ENCODE measurements around the gene C13orf46.

Gene C13orf46

DNA sequence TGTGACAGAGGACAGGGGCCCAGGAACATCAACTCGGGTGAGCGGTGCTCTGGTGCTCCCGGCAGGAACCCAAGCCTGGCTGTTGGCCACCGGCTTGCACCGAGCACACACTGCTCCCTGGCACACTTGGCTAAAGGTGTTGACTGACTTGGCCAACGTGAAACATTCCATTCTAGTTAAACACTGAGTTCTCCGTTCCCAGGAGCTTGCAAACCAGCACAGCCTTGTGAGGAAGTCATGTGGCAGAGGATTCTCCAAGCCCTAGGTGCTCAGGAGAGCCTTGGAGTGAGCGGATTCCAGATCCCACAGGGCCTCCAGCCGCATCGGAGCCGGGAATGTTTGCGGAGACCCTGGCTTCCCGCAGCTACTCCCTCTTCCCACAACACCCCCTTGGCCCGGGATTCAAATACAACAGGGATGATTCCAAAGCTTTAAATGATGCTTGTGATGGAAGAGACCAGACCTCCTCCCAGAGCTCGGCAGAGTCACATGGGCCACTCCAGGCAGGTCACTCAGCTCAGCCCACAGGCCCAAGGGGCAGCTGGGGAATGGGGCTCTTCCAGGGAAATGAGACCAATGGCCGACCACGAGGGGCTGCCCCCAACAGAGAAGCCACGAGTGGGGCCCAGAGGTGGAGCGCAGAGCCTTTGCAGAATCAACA, 2.9 kb downstream of the C13orf46 start:
- no peak for DNase-seq (ENCODE audit: low spot score)

DNA sequence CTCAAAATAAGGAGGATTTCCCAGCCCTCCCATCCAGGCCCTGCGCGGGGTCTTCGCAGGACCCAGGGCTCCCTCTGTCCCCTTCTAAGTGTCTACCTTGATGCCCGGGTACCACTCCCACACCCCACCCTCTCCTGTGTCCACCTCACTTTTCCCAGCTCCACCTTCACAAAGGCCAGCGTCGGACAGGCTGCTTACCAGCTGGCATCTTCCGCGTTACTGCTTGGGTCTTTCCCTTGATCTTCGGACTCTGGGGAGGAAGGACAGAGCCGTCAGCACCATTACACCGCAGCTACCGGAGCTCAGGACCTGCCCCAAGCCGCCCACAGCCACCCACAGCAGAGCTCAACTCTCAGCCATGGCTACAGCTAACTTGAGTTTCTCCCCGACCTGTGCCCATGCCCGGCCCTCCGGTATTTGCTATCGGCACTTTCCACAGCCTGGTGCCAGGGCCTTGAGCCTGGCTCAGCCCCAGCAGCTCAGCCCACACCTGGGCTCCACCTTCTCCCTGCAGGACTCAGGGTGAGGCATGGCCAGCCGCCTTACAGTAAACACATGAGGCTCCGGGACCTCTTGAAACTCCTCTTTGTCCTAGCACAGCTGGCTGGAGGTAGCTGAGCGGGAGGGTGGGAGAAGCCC, 3.8 kb downstream of the C13orf46 start:
- DNase-seq (ENCODE audit: low spot score): no peak

GRCh38 chr13:113969311-113969972, 4.4 kb downstream of the C13orf46 start:
- no peak for DNase-seq (ENCODE audit: low spot score)

DNA sequence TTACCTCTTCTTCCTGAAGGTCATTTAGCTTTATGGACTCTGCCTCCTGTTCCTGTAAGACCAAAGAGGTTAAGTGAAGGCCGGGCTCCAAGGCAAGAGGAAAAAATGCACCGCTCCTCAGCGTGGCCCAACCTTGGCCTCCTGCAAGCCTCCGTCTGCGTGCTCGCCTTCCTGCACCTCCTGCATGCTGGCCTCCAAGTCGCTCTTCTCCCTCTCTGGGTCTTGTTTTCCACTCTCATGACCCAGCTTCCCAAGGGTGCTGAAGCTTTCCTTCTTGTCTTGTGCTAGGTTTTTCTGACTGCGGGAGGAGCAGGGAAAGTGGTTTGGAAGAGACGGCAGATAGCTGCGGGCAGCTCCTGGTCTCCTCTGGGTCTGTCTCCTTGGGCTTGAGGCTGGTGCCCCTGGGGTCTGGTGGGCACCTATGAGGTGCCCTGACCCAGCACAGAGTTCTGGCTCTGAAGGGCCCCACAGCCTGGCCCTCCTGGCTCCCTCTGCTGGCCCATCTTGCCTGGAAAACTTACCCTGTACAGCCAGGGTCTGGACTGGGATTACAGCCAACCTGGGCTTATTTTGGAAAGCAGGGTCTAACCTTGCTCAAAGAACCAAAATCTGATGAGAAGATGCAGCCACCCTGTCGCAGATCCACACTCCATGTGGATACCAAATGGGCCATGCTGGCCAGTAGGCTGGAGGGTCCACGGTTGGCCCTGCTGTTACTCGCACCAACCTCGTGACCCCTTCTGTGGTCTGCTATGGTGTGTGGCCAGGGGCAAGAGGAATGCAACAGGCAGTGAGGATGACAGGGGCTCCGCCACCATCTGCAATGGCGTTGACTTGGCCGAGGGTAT, 5.2 kb downstream of the C13orf46 start:
- DNase-seq (ENCODE audit: low spot score): no peak

- no peak for DNase-seq (ENCODE audit: low spot score)
These were observed 6.0 kb downstream of the C13orf46 start for GRCh38 chr13:113967729-113968462.

GRCh38 chr13:113967206-113967720, 6.6 kb downstream of the C13orf46 start:
- DNase-seq (ENCODE audit: low spot score): no peak

GRCh38 chr13:113965968-113966884, 7.7 kb downstream of the C13orf46 start:
- DNase-seq (ENCODE audit: low spot score): no peak

DNA sequence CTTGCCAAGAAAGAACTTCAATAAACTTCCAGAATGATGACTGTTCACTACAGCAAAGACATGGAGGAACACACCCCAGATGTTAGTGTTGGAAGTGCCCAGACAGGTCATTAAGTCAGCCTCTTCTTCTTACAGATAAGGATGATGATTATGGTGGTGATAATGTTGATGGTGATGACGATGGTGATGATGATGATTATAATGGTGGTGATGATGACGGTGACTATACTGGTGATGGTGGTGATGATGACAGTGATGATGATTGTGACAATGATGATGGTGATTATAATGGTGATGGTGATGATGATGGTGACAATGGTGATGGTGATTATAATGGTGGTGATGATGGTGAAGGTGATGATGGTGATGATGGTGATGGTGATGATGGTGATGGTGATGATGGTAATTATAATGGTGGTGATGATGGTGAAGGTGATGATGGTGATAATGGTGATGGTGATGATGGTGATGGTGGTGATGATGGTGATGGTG, 8.4 kb downstream of the C13orf46 start:
- DNase-seq (ENCODE audit: low spot score): no peak

DNA sequence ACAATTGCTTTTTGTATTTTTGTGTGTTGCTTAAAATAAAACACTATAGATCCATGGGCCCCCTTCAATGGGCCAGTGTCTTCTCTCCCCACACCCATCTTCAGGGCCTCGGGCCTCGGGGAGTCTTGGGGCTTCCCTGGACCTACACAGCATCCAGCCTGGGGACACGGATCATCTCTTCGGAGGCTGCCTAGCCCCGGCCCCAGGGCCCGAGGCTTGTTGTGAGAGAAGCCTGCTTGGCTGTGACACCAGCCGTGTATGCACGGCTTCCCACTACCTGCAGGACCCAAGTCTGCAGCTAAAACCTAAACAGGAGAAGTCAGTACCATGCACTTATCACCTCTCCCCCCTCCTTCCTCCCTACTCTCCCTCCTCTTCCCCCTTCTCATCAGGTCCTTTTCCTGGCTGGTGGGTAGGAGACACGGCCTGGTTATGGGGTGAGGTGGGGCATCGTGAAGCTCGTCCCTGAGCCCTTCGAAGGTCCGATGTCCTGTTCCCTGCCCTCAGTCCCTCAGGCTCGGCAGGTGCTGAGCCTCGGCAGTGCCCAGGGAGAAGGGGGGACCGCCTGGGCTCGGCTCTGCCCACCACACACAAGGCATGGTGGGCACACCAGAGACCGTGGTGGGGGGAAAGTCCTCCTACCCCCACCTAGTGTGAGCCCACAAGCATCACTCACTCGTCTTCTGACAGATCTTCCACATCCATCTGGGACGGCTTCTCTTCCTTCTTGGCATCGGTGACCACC, 9.5 kb downstream of the C13orf46 start:
- DNase-seq (ENCODE audit: low spot score): no peak

DNA sequence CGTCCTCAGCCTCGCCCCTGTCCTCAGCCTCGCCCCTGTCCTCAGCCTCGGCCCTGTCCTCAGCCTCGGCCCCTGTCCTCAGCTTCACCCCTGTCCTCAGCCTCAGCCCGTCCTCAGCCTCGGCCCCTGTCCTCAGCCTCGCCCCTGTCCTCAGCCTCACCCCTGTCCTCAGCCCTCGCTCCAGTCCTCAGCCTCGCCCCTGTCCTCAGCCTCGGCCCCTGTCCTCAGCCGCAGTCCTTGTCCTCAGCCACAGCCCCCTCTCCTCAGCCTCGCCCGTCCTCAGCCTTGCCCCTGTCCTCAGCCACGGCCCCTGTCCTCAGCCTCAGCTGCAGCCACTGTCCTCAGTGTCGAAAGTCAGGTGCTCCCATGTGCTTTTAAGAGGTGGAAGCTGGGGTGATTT, 10.5 kb downstream of the C13orf46 start:
- no peak for DNase-seq (ENCODE audit: low spot score)

DNA sequence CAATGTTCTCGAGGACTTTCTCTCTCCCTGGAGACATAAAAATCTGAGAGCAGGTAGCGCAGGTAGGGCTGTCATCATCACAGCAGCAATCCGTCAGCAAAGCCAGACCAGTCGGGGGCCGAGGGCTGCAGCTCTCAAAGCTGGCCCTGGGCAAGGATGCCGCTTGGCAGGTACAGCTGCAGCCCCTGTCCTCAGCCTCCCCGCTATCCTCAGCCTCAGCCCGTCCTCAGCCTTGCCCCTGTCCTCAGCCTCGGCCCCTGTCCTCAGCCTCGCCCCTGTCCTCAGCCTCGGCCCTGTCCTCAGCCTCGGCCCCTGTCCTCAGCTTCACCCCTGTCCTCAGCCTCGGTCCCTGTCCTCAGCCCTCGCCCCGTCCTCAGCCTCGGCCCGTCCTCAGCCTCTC, 10.9 kb downstream of the C13orf46 start:
- no peak for DNase-seq (ENCODE audit: low spot score)

DNA sequence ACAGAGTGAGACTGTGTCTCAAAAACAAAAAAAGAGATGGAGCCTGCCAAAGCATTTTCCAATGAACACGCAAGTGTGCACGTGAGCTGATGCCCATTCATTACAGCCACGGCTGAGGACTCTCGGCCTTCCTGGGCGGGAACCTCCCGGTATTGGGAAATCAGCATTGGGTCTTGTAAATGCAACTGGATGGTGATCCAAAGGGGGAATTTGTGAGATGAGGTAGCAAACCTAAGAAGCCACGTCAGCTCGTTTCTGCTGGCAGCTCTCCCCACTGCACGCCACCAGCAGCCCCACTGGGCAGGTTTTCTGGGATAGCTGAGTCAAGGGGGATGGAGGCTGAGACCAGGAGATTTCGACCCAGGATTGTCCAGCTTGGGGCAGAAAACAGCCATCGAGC, 11.5 kb downstream of the C13orf46 start:
- no peak for DNase-seq (ENCODE audit: low spot score)

- no peak for DNase-seq (ENCODE audit: low spot score)
These were observed 13.5 kb downstream of the C13orf46 start for GRCh38 chr13:113960276-113960948.

DNA sequence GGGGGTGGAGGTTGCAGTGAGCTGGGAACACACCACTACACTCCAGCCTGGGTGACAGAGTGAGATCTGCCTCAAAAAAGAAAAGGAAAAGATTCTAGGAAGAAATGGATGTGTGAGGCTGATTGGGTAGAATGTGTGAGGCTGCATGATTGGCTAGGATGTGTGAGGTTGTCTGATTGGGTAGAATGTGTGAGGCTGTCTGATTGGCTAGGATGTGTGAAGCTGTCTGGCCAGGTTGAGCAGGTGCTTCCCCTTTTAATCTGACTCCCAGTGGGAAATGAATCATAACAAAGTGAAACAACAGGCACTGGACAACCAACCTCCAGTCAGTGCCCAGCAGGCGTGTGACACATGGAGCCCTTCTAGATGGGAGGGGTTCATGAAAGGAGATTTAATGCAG, 14.7 kb downstream of the C13orf46 start:
- DNase-seq (ENCODE audit: low spot score): no peak

GRCh38 chr13:113958373-113958772, 15.5 kb downstream of the C13orf46 start:
- no peak for DNase-seq (ENCODE audit: low spot score)

- no peak for DNase-seq (ENCODE audit: low spot score)
These were observed 17.3 kb downstream of the C13orf46 start for GRCh38 chr13:113956571-113956970.

DNA sequence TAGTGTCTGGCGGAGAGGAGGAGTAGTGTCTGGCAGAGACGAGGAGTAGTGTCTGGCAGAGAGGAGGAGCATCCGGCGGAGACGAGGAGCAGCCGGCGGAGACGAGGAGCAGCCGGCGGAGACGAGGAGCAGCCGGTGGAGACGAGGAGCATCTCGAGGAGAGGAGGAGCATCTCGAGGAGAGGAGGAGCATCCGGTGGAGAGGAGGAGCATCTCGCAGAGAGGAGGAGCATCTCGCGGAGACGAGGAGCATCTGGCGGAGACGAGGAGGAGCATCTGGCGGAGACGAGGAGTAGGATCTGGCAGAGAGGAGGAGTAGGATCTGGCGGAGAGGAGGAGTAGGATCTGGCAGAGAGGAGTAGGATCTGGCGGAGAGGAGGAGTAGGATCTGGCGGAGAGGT, 18.2 kb downstream of the C13orf46 start:
- DNase-seq (ENCODE audit: low spot score): no peak

DNA sequence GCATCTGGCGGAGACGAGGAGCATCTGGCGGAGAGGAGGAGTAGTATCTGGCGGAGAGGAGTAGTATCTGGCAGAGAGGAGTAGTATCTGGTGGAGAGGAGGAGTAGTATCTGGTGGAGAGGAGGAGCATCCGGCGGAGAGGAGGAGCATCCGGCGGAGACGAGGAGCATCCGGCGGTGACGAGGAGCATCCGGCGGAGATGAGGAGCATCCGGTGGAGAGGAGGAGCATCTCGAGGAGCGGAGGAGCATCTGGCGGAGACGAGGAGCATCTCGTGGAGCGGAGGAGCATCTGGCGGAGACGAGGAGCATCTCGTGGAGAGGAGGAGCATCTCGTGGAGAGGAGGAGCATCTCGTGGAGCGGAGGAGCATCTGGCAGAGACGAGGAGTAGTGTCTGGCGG, 18.6 kb downstream of the C13orf46 start:
- DNase-seq (ENCODE audit: low spot score): no peak

Measured in pons (tissue), 1 donor.